ENCODE measurements around the gene CDK11A.

- TF ChIP-seq CTCF (IDR thresholded peaks at IDR 0.05 in 4 of 5, conservative IDR thresholded peaks at IDR 0.05 in 1 of 5) (no peak), POLR2A (IDR thresholded peaks at IDR 0.05) (no peak)
Measured at GRCh38 chr1:1764876-1765470, 40.8 kb upstream of the CDK11A start.

Measured in gastrocnemius medialis (tissue), 4 donors.